Muscle layer of duodenum (tissue), 2 donors: Measurements from ENCODE around the gene CREBRF.
A peak's percentile ranks its signal among the peaks of the same experiment; 100 is the strongest.
"Not testable (repeated sequence)": the region's sequence is repeated elsewhere in the genome, so short reads cannot be mapped to it uniquely, and the experiment has no call there.

Experiments used
- H3K27ac ChIP-seq: one replicate; pipeline ENCODE4 v1.7.0; 2013; ENCODE audit warnings: mild to moderate bottlenecking, low read length
- H3K27me3 ChIP-seq: one replicate; pipeline ENCODE4 v1.7.0; 2013; ENCODE audit warnings: low read depth, mild to moderate bottlenecking, control low read depth, low read length
- H3K36me3 ChIP-seq, 2 donors: one replicate each; pipeline ENCODE4 v1.7.0; 2013; ENCODE audit warnings: low read length in 2 of 2, control low read depth in 1 of 2, mild to moderate bottlenecking in 1 of 2; ENCODE audit not compliant: insufficient read depth in 2 of 2, control insufficient read depth in 1 of 2
- H3K4me1 ChIP-seq, 2 donors: one replicate each; pipeline ENCODE4 v1.7.0; 2013; ENCODE audit warnings: low read length in 2 of 2, mild to moderate bottlenecking in 2 of 2, control low read depth in 1 of 2, moderate library complexity in 1 of 2; ENCODE audit not compliant: insufficient read depth in 2 of 2, control insufficient read depth in 1 of 2
- H3K4me3 ChIP-seq, 2 donors: one replicate each; pipeline ENCODE4 v1.7.0; 2013; ENCODE audit warnings: low read length in 2 of 2, low read depth in 1 of 2, mild to moderate bottlenecking in 1 of 2
- H3K9me3 ChIP-seq, 2 donors: one replicate each; pipeline ENCODE4 v1.7.0; 2013; ENCODE audit warnings: low read length in 2 of 2, control low read depth in 1 of 2, mild to moderate bottlenecking in 1 of 2; ENCODE audit not compliant: control insufficient read depth in 1 of 2
- donor health status: healthy.

The CREBRF gene

GRCh38 chr5:173055983-173056782 is at the start of gene CREBRF:
Gene CREBRF (plus strand): TSS chr5:173056352. CDS start chr5:173080776, 24,424 bp downstream.
- Histone ChIP-seq H3K4me3 (peak within 1 kb of the TSS; percentile 79 to 100), H3K9me3 (no peaks in the 10 kb centered on the region), H3K36me3 (peaks cover 0 to 7% of the 10 kb centered on the region in 2 donors), H3K4me1 (peaks cover 7 to 27% of the 10 kb centered on the region in 2 donors), H3K27ac (peak within 1 kb of the TSS; percentile 93), H3K27me3 (no peaks in the 10 kb centered on the region)

GRCh38 chr5:173010021-173010420 is 46.1 kb upstream of the CREBRF start:
- no peaks in the 10 kb centered on the region for H3K36me3 ChIP-seq
- H3K27ac ChIP-seq, result no peak overlapping the region
- H3K4me3 ChIP-seq, result no peak overlapping the region
- no peaks in the 10 kb centered on the region for H3K27me3 ChIP-seq
- H3K9me3 ChIP-seq, result no peaks in the 10 kb centered on the region
- H3K4me1 ChIP-seq, result peaks cover 6 to 9% of the 10 kb centered on the region in 2 donors

- no peaks in the 10 kb centered on the region for H3K27me3 ChIP-seq
- H3K36me3 ChIP-seq, result no peaks in the 10 kb centered on the region
- no peak overlapping the region for H3K27ac ChIP-seq
- H3K4me3 ChIP-seq, result no peak overlapping the region
- H3K9me3 ChIP-seq, result no peaks in the 10 kb centered on the region
- H3K4me1 ChIP-seq, result peaks cover 6 to 17% of the 10 kb centered on the region in 2 donors
Observed at GRCh38 chr5:173010547-173011464, 45.3 kb upstream of the CREBRF start.

GRCh38 chr5:173011566-173011965 is 44.6 kb upstream of the CREBRF start:
- no peaks in the 10 kb centered on the region for H3K9me3 ChIP-seq
- H3K4me1 ChIP-seq, result peaks cover 7 to 23% of the 10 kb centered on the region in 2 donors
- no peak overlapping the region for H3K27ac ChIP-seq

GRCh38 chr5:173012882-173013281 is 43.3 kb upstream of the CREBRF start:
- Histone ChIP-seq H3K27ac (no peak overlapping the region), H3K9me3 (no peaks in the 10 kb centered on the region), H3K4me1 (peaks cover 7 to 19% of the 10 kb centered on the region in 2 donors)

More at GRCh38 chr5:173011566-173011965, 44.6 kb upstream of the CREBRF start:
- Histone ChIP-seq H3K4me3 (no peak overlapping the region), H3K27me3 (no peaks in the 10 kb centered on the region), H3K36me3 (no peaks in the 10 kb centered on the region)

GRCh38 chr5:173014671-173015070 is 41.5 kb upstream of the CREBRF start:
- H3K9me3 ChIP-seq, result no peaks in the 10 kb centered on the region
- H3K27me3 ChIP-seq, result no peaks in the 10 kb centered on the region
- H3K27ac ChIP-seq, result no peak overlapping the region
- H3K4me3 ChIP-seq, result no peak overlapping the region
- H3K36me3 ChIP-seq, result no peaks in the 10 kb centered on the region
- peaks cover 5 to 20% of the 10 kb centered on the region in 2 donors for H3K4me1 ChIP-seq

More at GRCh38 chr5:173012882-173013281, 43.3 kb upstream of the CREBRF start:
- H3K27me3 ChIP-seq, result no peaks in the 10 kb centered on the region
- H3K4me3 ChIP-seq, result no peak overlapping the region
- H3K36me3 ChIP-seq, result no peaks in the 10 kb centered on the region

GRCh38 chr5:173015192-173015591 is 41.0 kb upstream of the CREBRF start:
- H3K27ac ChIP-seq, result peak overlapping the region; percentile 25
- peaks cover 8 to 21% of the 10 kb centered on the region in 2 donors for H3K4me1 ChIP-seq
- H3K36me3 ChIP-seq, result no peaks in the 10 kb centered on the region
- H3K9me3 ChIP-seq, result no peaks in the 10 kb centered on the region
- no peaks in the 10 kb centered on the region for H3K27me3 ChIP-seq
- no peak overlapping the region for H3K4me3 ChIP-seq

GRCh38 chr5:173015598-173016455 is 40.3 kb upstream of the CREBRF start:
- Histone ChIP-seq H3K36me3 (no peaks in the 10 kb centered on the region), H3K27me3 (no peaks in the 10 kb centered on the region), H3K9me3 (no peaks in the 10 kb centered on the region), H3K4me3 (no peak overlapping the region), H3K27ac (peak overlapping the region; percentile 69), H3K4me1 (peaks cover 11 to 25% of the 10 kb centered on the region in 2 donors)

- Histone ChIP-seq H3K9me3 (no peaks in the 10 kb centered on the region), H3K4me1 (peaks cover 11 to 31% of the 10 kb centered on the region in 2 donors), H3K4me3 (no peak overlapping the region), H3K27ac (peak overlapping the region; percentile 69), H3K27me3 (no peaks in the 10 kb centered on the region), H3K36me3 (no peaks in the 10 kb centered on the region)
Observed at GRCh38 chr5:173016598-173017046, 39.5 kb upstream of the CREBRF start.

GRCh38 chr5:173017087-173017486 is 39.1 kb upstream of the CREBRF start:
- peak overlapping the region; percentile 69 for H3K27ac ChIP-seq
- H3K27me3 ChIP-seq, H3K36me3 ChIP-seq, H3K4me3 ChIP-seq, H3K9me3 ChIP-seq: not testable (repeated sequence)
- peaks cover 11 to 31% of the 10 kb centered on the region in 2 donors for H3K4me1 ChIP-seq
